GM21360 (cell line): ENCODE data around the gene ELAPOR1.
"Not testable (repeated sequence)": the region's sequence is repeated elsewhere in the genome, so short reads cannot be mapped to it uniquely, and the experiment has no call there.

Source experiments
- ATAC-seq: cut with Tn5 transposase; IDR thresholded peaks from one replicate; pipeline ENCODE4 v1.9.1; 2021; ENCODE audit warnings: mild to moderate bottlenecking, moderate library complexity; ENCODE audit not compliant: unreplicated experiment

Gene ELAPOR1

DNA sequence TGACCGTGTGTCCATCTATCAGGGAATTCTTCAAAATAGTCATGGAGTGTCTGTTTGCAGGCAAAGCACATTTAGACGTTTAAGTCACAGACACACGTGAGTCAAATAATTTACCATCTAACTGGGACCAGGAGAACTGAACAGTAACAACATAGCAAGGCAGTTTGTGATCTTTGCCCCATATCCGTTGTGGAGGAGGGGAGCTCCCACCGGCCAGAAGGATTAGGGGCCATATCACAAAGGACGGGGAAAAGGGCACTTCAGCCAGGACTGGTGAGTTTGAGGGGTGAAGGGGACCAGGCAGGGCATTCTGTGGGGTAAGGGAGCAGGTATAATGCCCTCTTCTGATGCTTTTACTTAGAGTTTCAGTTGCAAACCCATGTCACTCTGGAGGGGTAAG lies 22.9 kb downstream of the ELAPOR1 start:
- no peak for ATAC-seq

GRCh38 chr1:109137958-109138357 lies 24.0 kb downstream of the ELAPOR1 start:
- no peak for ATAC-seq

- no peak for ATAC-seq
Observed at GRCh38 chr1:109138358-109138757, 24.4 kb downstream of the ELAPOR1 start.

DNA sequence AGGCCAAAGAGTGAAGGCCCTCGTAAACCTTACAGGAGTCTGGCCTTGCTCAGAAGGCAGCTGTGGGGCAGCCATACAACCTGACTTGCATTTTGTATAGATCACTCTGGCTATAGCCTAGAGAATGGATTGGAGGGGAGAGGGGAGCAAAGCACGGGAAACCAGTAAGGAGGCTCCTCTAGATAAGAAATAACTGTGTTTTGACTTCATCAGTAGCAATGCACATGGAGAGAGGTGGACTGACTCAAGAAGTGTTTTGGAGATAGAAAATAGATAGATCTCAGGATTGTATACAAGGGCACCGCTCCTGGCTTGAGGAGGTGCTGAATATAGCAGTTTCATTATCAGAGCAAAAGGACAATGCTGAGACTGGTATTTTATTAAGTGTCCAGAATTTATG lies 26.5 kb downstream of the ELAPOR1 start:
- no peak for ATAC-seq

DNA sequence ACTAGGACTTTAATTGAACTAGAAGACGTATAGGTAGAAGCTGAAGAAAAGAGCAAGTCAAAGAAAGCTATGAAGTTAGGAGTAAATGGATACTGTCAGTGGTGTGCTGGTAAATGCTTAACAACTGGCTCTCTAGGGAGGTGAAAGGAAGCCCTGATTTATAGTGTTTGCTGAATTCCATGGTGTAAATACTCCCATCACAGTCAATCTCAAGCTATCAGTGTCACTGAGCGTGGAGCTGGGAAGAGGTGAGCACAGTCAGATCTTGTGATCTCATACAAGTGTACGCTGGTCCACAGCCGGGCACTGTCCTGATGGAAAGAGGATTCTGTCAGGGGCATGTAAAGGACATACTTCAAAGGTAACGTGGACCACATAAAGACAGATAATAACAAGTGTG lies 28.3 kb downstream of the ELAPOR1 start:
- no peak for ATAC-seq

DNA sequence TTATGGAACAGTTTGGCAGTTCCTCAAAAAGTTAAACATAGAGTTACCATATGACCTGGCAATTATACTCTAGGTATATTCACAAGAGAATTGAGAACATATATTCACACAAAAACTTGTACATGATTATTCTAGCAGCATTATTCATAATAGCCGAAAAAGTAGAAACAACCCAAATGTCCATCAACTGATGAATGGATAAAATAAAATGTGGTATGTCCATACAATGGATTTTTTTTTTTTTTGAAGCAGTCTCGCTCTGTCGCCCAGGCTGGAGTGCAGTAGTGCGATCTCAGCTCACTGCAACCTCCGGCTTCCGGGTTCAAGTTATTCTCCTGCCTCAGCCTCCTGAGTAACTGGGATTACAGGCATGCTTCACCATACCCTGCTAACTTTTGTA lies 28.8 kb downstream of the ELAPOR1 start:
- ATAC-seq, result not testable (repeated sequence)

- no peak for ATAC-seq
Observed at GRCh38 chr1:109148987-109149561, 35.2 kb downstream of the ELAPOR1 start.

GRCh38 chr1:109149874-109150601 lies 36.1 kb downstream of the ELAPOR1 start:
- ATAC-seq, result no peak

GRCh38 chr1:109151146-109151990 lies 37.5 kb downstream of the ELAPOR1 start:
- ATAC-seq, result no peak

GRCh38 chr1:109152196-109152595 lies 38.3 kb downstream of the ELAPOR1 start:
- ATAC-seq, result no peak

DNA sequence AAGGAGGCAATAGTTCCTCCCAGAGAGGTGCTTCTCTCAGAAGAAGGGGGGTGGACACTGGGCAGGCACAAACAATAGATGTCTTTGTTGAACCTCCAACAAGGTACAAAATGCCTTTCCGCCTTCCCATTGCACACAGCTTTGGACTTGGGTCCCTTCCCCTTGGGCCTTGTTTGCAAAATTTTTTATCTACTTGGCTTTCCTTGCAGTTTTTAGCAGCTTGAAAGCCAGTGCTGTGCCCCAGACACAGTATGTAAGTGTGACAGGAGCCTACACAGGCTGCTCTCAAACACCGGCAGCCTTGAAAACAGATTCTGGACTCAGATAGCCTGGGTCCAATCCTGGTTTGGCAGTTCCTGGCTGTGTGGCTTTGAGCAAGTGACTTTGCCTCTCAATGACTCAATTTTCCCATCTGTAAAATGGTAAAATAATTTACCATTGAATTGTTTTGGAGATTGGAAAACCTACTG lies 43.0 kb downstream of the ELAPOR1 start:
- no peak for ATAC-seq

- ATAC-seq, result no peak
Observed at GRCh38 chr1:109158433-109158832, 44.5 kb downstream of the ELAPOR1 start.

GRCh38 chr1:109159326-109159725 lies 45.4 kb downstream of the ELAPOR1 start:
- no peak for ATAC-seq

DNA sequence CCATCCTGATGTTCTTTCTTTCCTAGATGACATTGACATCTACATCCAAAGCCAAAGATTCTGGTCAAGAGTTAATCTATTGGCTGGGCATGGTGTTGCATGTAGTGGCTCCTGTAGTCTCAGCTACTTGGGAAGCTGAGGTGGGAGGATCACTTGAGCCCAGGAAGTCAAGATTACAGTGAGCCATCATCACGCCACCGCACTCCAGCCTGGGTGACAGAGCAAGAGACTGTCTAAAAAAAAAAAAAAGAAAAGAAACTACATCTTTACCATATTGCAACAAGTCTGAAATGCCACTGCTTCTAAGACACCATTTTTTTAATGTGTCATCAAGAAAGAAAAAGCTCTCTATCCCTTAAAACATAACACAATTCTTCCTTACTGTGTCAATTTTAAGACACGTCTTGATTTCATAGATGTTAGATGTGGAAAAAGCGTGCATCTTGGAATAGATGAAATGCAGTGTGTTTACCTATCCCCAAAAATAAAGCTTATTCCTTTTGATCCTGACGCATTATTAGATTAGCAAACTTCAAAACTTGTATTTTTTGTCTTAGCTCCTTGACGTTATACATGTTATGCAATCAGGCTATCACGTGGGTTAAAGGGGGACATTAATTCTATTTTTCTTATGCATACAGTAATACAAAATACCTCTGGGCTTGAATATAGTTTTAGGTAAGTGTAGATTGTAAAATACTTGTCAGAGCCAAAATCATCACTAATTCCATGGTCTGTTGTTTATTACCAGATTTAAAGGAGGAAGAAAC lies 46.3 kb downstream of the ELAPOR1 start:
- ATAC-seq, result no peak

- ATAC-seq, result no peak
Observed at GRCh38 chr1:109161858-109162606, 48.1 kb downstream of the ELAPOR1 start.

- ATAC-seq, result no peak
Observed at GRCh38 chr1:109162626-109163025, 48.7 kb downstream of the ELAPOR1 start.

GRCh38 chr1:109163551-109163950 lies 49.6 kb downstream of the ELAPOR1 start:
- ATAC-seq, result no peak
